Endometrium (tissue), 2 donors: Measurements from ENCODE around the gene USH2A.

Experiments
- FAIRE-seq: peaks from 2 replicates; lab custom pipeline; 2012; peaks lifted over from hg19 to GRCh38; lab: Jason Lieb, UNC
- donor health status: control.
- donor health status: control.

USH2A gene

GRCh38 chr1:216422821-216423520 is at the start of gene USH2A:
Gene USH2A, minus strand, starts transcription at chr1:216423448. Its CDS starts 1,112 bp downstream, at chr1:216422336.
- FAIRE-seq, result no peak

GRCh38 chr1:216466162-216466801 is 43.0 kb upstream of the USH2A start:
- FAIRE-seq, result no peak

- no peak for FAIRE-seq
Observed at GRCh38 chr1:216464489-216464888, 41.2 kb upstream of the USH2A start.

GRCh38 chr1:216462066-216462775 is 39.0 kb upstream of the USH2A start:
- FAIRE-seq, result no peak

GRCh38 chr1:216461466-216461865 is 38.2 kb upstream of the USH2A start:
- no peak for FAIRE-seq

- FAIRE-seq, result no peak
Observed at GRCh38 chr1:216459651-216460207, 36.5 kb upstream of the USH2A start.

GRCh38 chr1:216458812-216459211 is 35.6 kb upstream of the USH2A start:
- no peak for FAIRE-seq

- no peak for FAIRE-seq
Observed at GRCh38 chr1:216457356-216457755, 34.1 kb upstream of the USH2A start.

GRCh38 chr1:216456682-216457081 is 33.4 kb upstream of the USH2A start:
- no peak for FAIRE-seq

- no peak for FAIRE-seq
Observed at GRCh38 chr1:216453777-216454176, 30.5 kb upstream of the USH2A start.

- no peak for FAIRE-seq
Observed at GRCh38 chr1:216450227-216450626, 27.0 kb upstream of the USH2A start.

GRCh38 chr1:216448011-216448510 is 24.8 kb upstream of the USH2A start:
- FAIRE-seq, result no peak

GRCh38 chr1:216437603-216438002 is 14.4 kb upstream of the USH2A start:
- FAIRE-seq, result no peak

GRCh38 chr1:216434232-216434631 is 11.0 kb upstream of the USH2A start:
- no peak for FAIRE-seq

- no peak for FAIRE-seq
Observed at GRCh38 chr1:216433175-216433574, 9.9 kb upstream of the USH2A start.

GRCh38 chr1:216430744-216431143 is 7.5 kb upstream of the USH2A start:
- no peak for FAIRE-seq

- no peak for FAIRE-seq
Observed at GRCh38 chr1:216425577-216425976, 2.3 kb upstream of the USH2A start.

- no peak for FAIRE-seq
Observed at GRCh38 chr1:216420746-216421145, 2.5 kb downstream of the USH2A start.

- no peak for FAIRE-seq
Observed at GRCh38 chr1:216420263-216420662, 3.0 kb downstream of the USH2A start.

- no peak for FAIRE-seq
Observed at GRCh38 chr1:216416488-216416887, 6.8 kb downstream of the USH2A start.

GRCh38 chr1:216410026-216410425 is 13.2 kb downstream of the USH2A start:
- no peak for FAIRE-seq

GRCh38 chr1:216390956-216391355 is 32.3 kb downstream of the USH2A start:
- no peak for FAIRE-seq

- no peak for FAIRE-seq
Observed at GRCh38 chr1:216389774-216390173, 33.5 kb downstream of the USH2A start.
